Testis (tissue), 2 donors: ENCODE results near the gene SRPK3.

ENCODE experiments used
- CTCF ChIP-seq, 3 experiments: fragments of 450-650 bp in 2 of 3; fragments of 200-600 bp in 1 of 3; sonication (generic) in 1 of 3; IDR thresholded peaks; one replicate each; pipeline ENCODE4 v1.5.1; 2016 to 2019; ENCODE audit warnings: antibody characterized with exemption in 3 of 3, mild to moderate bottlenecking in 2 of 3, moderate library complexity in 1 of 3
- POLR2A ChIP-seq: fragments of 450-650 bp; IDR thresholded peaks from one replicate; pipeline ENCODE4 v1.6.1; 2017; ENCODE audit warnings: antibody characterized with exemption, mild to moderate bottlenecking, moderate library complexity

GRCh38 chrX:153734871-153735270 lies 46.0 kb upstream of the SRPK3 start:
- no peak for TF ChIP-seq CTCF (IDR thresholded peaks at IDR 0.05)
- no peak for TF ChIP-seq POLR2A
